ENCODE data around the gene OGDH. TPM values are rescaled to one million over a fixed set of nuclear protein-coding genes. Genes with fewer than 3 reads are reported as not detected.
"Not testable (repeated sequence)": the region's sequence is repeated elsewhere in the genome, so short reads cannot be mapped to it uniquely, and the experiment has no call there.

The OGDH gene
- 10 to 100 TPM; 38.2 to 97.6 (median 78.6) TPM for total RNA-seq

DNA sequence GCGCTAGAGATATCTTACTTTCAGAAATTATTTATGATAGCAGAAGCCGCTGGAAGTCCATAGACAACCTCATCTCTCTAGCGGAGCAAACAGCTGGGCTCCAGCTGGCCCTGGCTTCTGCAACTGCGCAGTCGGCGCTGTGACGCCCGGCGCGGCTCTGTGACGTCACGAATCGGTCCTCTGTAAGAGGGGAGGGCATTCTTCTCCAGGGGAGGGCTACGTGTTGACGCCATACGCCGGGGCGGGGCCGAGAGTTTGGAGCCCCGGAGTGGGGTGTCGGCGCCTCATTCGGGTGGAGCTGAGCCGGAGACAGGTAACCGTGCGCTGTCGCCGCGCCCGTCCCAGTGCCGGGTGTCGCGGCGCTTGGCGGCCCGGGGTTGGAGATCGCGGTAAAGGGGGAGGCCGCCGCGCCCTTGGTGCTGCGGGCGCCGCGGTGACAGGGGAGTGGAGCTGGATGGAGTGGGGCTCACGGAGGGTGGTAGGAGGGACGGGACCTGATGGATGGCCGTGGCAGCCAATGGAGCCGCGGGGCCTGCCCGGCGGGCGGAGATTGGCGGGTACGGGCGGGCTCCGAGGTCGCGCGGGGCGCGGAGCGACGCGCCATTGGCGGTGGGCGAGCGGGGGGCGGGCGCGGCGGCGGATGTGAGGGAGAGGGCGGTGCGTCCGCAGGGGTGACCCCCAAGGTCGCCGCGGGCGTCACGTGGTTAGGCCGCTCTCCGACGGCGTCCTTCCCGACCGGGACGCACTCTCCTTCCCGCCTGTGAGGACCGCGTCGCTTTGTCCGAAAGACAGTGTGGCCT is at the start of gene OGDH:
Gene OGDH (plus strand): TSS at position 287 of the 800 bp plus-strand sequence. CDS start 17,717 bp downstream, outside the sequence.
- Histone ChIP-seq H3K27ac (peak within 1 kb of the TSS; percentile 96 to 100), H3K4me3 (peak within 1 kb of the TSS; percentile 78 to 88), H3K36me3 (no peaks in the 10 kb centered on the region), H3K4me1 (peaks cover 0 to 9% of the 10 kb centered on the region in 2 donors), H3K9me3 (no peaks in the 10 kb centered on the region), H3K27me3 (no peaks in the 10 kb centered on the region)
- peak; percentile 98 to 99 for DNase-seq
- intact Hi-C loops (cut with DNase I; ENCODE audit: low total_unique reads) = no loop called here
- peak; percentile 85 to 96 for TF ChIP-seq POLR2A (IDR thresholded peaks at IDR 0.05)
- TF ChIP-seq, protein P1, sequence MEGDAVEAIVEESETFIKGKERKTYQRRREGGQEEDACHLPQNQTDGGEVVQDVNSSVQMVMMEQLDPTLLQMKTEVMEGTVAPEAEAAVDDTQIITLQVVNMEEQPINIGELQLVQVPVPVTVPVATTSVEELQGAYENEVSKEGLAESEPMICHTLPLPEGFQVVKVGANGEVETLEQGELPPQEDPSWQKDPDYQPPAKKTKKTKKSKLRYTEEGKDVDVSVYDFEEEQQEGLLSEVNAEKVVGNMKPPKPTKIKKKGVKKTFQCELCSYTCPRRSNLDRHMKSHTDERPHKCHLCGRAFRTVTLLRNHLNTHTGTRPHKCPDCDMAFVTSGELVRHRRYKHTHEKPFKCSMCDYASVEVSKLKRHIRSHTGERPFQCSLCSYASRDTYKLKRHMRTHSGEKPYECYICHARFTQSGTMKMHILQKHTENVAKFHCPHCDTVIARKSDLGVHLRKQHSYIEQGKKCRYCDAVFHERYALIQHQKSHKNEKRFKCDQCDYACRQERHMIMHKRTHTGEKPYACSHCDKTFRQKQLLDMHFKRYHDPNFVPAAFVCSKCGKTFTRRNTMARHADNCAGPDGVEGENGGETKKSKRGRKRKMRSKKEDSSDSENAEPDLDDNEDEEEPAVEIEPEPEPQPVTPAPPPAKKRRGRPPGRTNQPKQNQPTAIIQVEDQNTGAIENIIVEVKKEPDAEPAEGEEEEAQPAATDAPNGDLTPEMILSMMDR (IDR thresholded peaks at IDR 0.05) = peak in 1 of 4 experiments; percentile 40

DNA sequence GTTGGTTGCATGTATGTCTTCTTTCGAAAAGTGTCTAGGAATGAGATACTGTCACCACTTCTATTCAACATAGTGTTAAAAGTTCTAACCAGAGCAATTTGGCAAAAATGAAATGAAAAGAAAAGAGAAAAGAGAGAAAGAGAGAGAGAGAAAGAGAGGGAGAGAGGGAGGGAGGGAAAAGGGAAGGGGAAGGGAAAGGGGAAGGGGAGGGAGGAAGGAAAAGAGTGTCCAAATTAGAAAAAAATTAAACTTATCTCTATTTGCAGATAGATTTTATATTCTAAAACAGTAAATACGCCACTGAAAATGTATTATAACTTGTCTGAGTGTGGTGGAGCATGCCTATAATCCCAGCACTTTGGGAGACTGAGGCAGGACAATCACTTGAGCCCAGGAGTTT is 48.9 kb upstream of the OGDH start:
- Histone ChIP-seq H3K9me3 (no peaks in the 10 kb centered on the region), H3K4me1 (no peaks in the 10 kb centered on the region), H3K4me3 (no peak overlapping the region), H3K27me3 (no peaks in the 10 kb centered on the region), H3K36me3 (no peaks in the 10 kb centered on the region), H3K27ac (no peak overlapping the region)
- intact Hi-C loops (cut with DNase I; ENCODE audit: low total_unique reads) = no loop called here
- TF ChIP-seq, protein P1 (IDR thresholded peaks at IDR 0.05) = no peak
- no peak for TF ChIP-seq POLR2A (IDR thresholded peaks at IDR 0.05)
- DNase-seq = no peak

GRCh38 chr7:44559485-44559884 is 46.9 kb upstream of the OGDH start:
- Histone ChIP-seq H3K4me1 (no peaks in the 10 kb centered on the region), H3K27me3 (no peaks in the 10 kb centered on the region), H3K9me3 (no peaks in the 10 kb centered on the region), H3K36me3 (no peaks in the 10 kb centered on the region), H3K27ac (no peak overlapping the region), H3K4me3 (no peak overlapping the region)
- no peak for DNase-seq
- intact Hi-C loops (cut with DNase I; ENCODE audit: low total_unique reads) = no loop called here
- TF ChIP-seq, protein P1 (IDR thresholded peaks at IDR 0.05) = no peak
- TF ChIP-seq POLR2A (IDR thresholded peaks at IDR 0.05) = no peak

DNA sequence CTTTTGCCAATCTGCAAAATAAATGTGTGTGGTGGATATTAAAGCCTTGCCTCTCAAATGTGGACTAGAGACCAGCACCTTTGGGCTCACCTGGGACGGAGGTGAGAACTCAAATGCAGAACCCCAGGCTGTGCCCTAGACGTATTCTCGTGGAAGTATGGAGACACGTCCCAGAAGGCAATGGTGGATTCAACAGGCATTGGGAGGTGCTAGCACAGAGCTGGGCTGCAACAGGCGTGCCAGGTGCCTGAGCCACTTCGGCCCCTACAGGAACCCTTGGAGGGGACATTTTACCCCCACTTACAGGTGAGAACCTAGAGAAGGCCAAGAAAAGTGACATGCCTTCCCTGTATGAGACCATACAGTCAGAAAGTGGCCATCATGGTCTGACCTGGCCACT is 44.9 kb upstream of the OGDH start:
- TF ChIP-seq POLR2A (IDR thresholded peaks at IDR 0.05) = no peak
- TF ChIP-seq, protein P1 (IDR thresholded peaks at IDR 0.05) = no peak
- no peaks in the 10 kb centered on the region for H3K4me1 ChIP-seq
- H3K27me3 ChIP-seq = no peaks in the 10 kb centered on the region
- H3K36me3 ChIP-seq = no peaks in the 10 kb centered on the region
- no peak overlapping the region for H3K27ac ChIP-seq
- no peak for DNase-seq
- no peaks in the 10 kb centered on the region for H3K9me3 ChIP-seq
- intact Hi-C loops (cut with DNase I; ENCODE audit: low total_unique reads) = no loop called here
- no peak overlapping the region for H3K4me3 ChIP-seq

DNA sequence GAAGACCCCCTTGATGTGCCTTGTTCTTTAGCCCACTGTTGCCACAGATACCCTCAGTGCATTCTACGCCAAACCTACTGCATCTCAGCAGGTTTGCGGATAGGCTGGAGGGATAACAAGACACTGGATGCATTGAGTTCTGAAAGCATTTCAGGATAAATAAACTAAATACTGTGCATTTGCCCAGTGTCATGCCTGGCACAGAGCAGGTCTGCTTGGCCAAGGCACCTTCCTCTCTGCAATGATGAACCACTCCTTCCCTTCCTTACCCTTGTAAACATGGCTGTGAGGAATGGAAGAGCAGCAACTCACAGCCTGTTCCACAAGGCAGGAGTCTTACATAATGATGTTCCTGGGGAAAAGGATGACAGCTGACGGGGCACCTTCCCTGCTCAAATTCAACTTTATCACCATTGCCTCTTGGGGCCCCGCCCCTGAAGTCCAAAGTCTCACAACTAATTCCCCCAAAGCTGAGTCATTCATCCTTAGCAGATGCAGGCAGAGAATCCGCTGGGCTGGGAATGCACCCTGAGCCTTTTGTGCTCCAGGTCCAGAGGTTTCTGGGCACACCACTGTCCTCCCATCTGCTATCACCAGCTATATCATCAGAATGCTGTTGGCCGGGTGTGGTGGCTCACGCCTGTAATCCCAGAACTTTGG is 44.3 kb upstream of the OGDH start:
- no peaks in the 10 kb centered on the region for H3K9me3 ChIP-seq
- intact Hi-C loops (cut with DNase I; ENCODE audit: low total_unique reads) = no loop called here
- no peaks in the 10 kb centered on the region for H3K4me1 ChIP-seq
- TF ChIP-seq, protein P1 (IDR thresholded peaks at IDR 0.05) = no peak
- TF ChIP-seq POLR2A (IDR thresholded peaks at IDR 0.05) = no peak
- no peak overlapping the region for H3K4me3 ChIP-seq
- no peaks in the 10 kb centered on the region for H3K36me3 ChIP-seq
- no peaks in the 10 kb centered on the region for H3K27me3 ChIP-seq
- H3K27ac ChIP-seq = no peak overlapping the region
- no peak for DNase-seq

- H3K4me1 ChIP-seq; intact Hi-C loops (cut with DNase I; ENCODE audit: low total_unique reads); H3K27me3 ChIP-seq; H3K27ac ChIP-seq; H3K4me3 ChIP-seq; H3K9me3 ChIP-seq; H3K36me3 ChIP-seq: not testable (repeated sequence)
- peak in 1 of 2 donors; percentile 5 for DNase-seq
Measured at GRCh38 chr7:44562622-44562962, 43.8 kb upstream of the OGDH start.
